Large intestine (tissue), 3 donors: ENCODE data around the gene SNAPC2. TPM values are rescaled to one million over a fixed set of nuclear protein-coding genes. Genes with fewer than 3 reads are reported as not detected.
"Not testable (repeated sequence)": the region's sequence is repeated elsewhere in the genome, so short reads cannot be mapped to it uniquely, and the experiment has no call there.

Experiments
- DNase-seq, 2 donors: peaks; one replicate each; pipeline versions ENCODE4 v3.0.0 to v3.0.0-alpha.2; 2013
- H3K27ac ChIP-seq: one replicate; pipeline ENCODE4 v1.5.1; 2013; ENCODE audit warnings: low read length
- H3K27me3 ChIP-seq: 2 replicates; pipeline ENCODE4 v1.6.1; 2013; ENCODE audit warnings: low read length; ENCODE audit not compliant: control insufficient read depth, insufficient read depth
- H3K36me3 ChIP-seq: 2 replicates; pipeline ENCODE4 v1.6.1; 2013; ENCODE audit warnings: low read length; ENCODE audit not compliant: control insufficient read depth, insufficient read depth
- H3K4me1 ChIP-seq: one replicate; pipeline ENCODE4 v1.6.1; 2013; ENCODE audit warnings: low read length; ENCODE audit not compliant: control insufficient read depth, insufficient read depth
- H3K4me3 ChIP-seq: one replicate; pipeline ENCODE4 v1.5.1; 2013; ENCODE audit warnings: low read length
- H3K9me3 ChIP-seq: one replicate; pipeline ENCODE4 v1.6.1; 2013; ENCODE audit warnings: mild to moderate bottlenecking, low read depth, low read length, moderate library complexity; ENCODE audit not compliant: control insufficient read depth
- WGBS: methylation state at CpG from one replicate; pipeline ENCODE4 v1.1.5; 2013; ENCODE audit warnings: low lambda C conversion rate; ENCODE audit not compliant: insufficient coverage; 5-methylcytosine and 5-hydroxymethylcytosine counted together
- polyA plus RNA-seq: library from polyadenylated mRNA; unstranded; fragments of 120-200 nt; gene quantifications from one replicate; pipeline ENCODE4 v1.2.1, GENCODE V29; 2013

Gene SNAPC2
- polyA plus RNA-seq, 1 donor = 15.7 TPM

- Histone ChIP-seq H3K27me3 (peaks cover 55% of the 10 kb centered on the region), H3K9me3 (peaks cover 11% of the 10 kb centered on the region), H3K27ac (no peak overlapping the region), H3K4me3 (no peak overlapping the region), H3K4me1 (peaks cover 33% of the 10 kb centered on the region), H3K36me3 (peaks cover 20% of the 10 kb centered on the region)
- no CpG with 5 or more reads among the region's 104 CpGs for WGBS
- DNase-seq = peak in 1 of 2 donors; percentile 48
Measured at GRCh38 chr19:7916103-7916954, 3.8 kb upstream of the SNAPC2 start.

- Histone ChIP-seq H3K4me1 (peaks cover 35% of the 10 kb centered on the region), H3K9me3 (peaks cover 11% of the 10 kb centered on the region), H3K27me3 (peaks cover 55% of the 10 kb centered on the region), H3K27ac (no peak overlapping the region), H3K4me3 (no peak overlapping the region), H3K36me3 (peaks cover 15% of the 10 kb centered on the region)
- no peak for DNase-seq
- WGBS = no CpG with 5 or more reads among the region's 12 CpGs
Measured at GRCh38 chr19:7916955-7917266, 3.2 kb upstream of the SNAPC2 start.

- peaks cover 16% of the 10 kb centered on the region for H3K36me3 ChIP-seq
- no peak overlapping the region for H3K27ac ChIP-seq
- H3K4me3 ChIP-seq = no peak overlapping the region
- DNase-seq = peak; percentile 52 to 66
- H3K9me3 ChIP-seq = peaks cover 11% of the 10 kb centered on the region
- no CpG with 5 or more reads among the region's 71 CpGs for WGBS
- peaks cover 35% of the 10 kb centered on the region for H3K4me1 ChIP-seq
- H3K27me3 ChIP-seq = peaks cover 55% of the 10 kb centered on the region
Measured at GRCh38 chr19:7917267-7918061, 2.7 kb upstream of the SNAPC2 start.

- not testable (repeated sequence) for DNase-seq, H3K4me3 ChIP-seq, H3K27ac ChIP-seq
- WGBS = no CpG with 5 or more reads among the region's 29 CpGs
- H3K27me3 ChIP-seq = peaks cover 55% of the 10 kb centered on the region
- H3K9me3 ChIP-seq = peaks cover 11% of the 10 kb centered on the region
- H3K36me3 ChIP-seq = peaks cover 16% of the 10 kb centered on the region
- H3K4me1 ChIP-seq = peaks cover 35% of the 10 kb centered on the region
Measured at GRCh38 chr19:7918062-7918614, 2.0 kb upstream of the SNAPC2 start.

- Histone ChIP-seq H3K27ac (peak overlapping the region; percentile 100), H3K4me3 (peak overlapping the region; percentile 77), H3K27me3 (peaks cover 55% of the 10 kb centered on the region), H3K9me3 (peaks cover 5% of the 10 kb centered on the region), H3K36me3 (peaks cover 16% of the 10 kb centered on the region), H3K4me1 (peaks cover 35% of the 10 kb centered on the region)
- WGBS = no CpG with 5 or more reads among the region's 42 CpGs
- DNase-seq = peak in 1 of 2 donors; percentile 54
Measured at GRCh38 chr19:7918615-7919421, 1.3 kb upstream of the SNAPC2 start.

GRCh38 chr19:7920519-7921301 lies 572 bp downstream of the SNAPC2 start:
- Histone ChIP-seq H3K36me3 (peaks cover 15% of the 10 kb centered on the region), H3K27ac (peak overlapping the region; percentile 100), H3K4me1 (peaks cover 33% of the 10 kb centered on the region), H3K9me3 (peaks cover 4% of the 10 kb centered on the region), H3K4me3 (peak overlapping the region; percentile 77), H3K27me3 (peaks cover 40% of the 10 kb centered on the region)
- DNase-seq = peak; percentile 90 to 95
- WGBS = 0% methylated on average over 7 of the region's 62 CpGs

- no peak for DNase-seq
- WGBS = no CpG with 5 or more reads among the region's 17 CpGs
- peak overlapping the region; percentile 79 for H3K27ac ChIP-seq
- peaks cover 32% of the 10 kb centered on the region for H3K27me3 ChIP-seq
- H3K9me3 ChIP-seq = no peaks in the 10 kb centered on the region
- peaks cover 30% of the 10 kb centered on the region for H3K4me1 ChIP-seq
- peak overlapping the region; percentile 42 for H3K4me3 ChIP-seq
- H3K36me3 ChIP-seq = peaks cover 15% of the 10 kb centered on the region
Measured at GRCh38 chr19:7921302-7921966, 1.3 kb downstream of the SNAPC2 start.

- no peak overlapping the region for H3K4me3 ChIP-seq
- no peak overlapping the region for H3K27ac ChIP-seq
- DNase-seq = no peak
- peaks cover 18% of the 10 kb centered on the region for H3K36me3 ChIP-seq
- peaks cover 27% of the 10 kb centered on the region for H3K27me3 ChIP-seq
- H3K9me3 ChIP-seq = peaks cover 3% of the 10 kb centered on the region
- WGBS = no CpG with 5 or more reads among the region's 31 CpGs
- H3K4me1 ChIP-seq = peaks cover 27% of the 10 kb centered on the region
Measured at GRCh38 chr19:7921967-7922835, 2.1 kb downstream of the SNAPC2 start.
